HG03135 (cell line): ENCODE results near the gene CPNE8.
"Not testable (repeated sequence)": the region's sequence is repeated elsewhere in the genome, so short reads cannot be mapped to it uniquely, and the experiment has no call there.

Source experiments
- ATAC-seq: cut with Tn5 transposase; IDR thresholded peaks from one replicate; pipeline ENCODE4 v1.9.1; 2021; ENCODE audit warnings: mild to moderate bottlenecking, moderate library complexity; ENCODE audit not compliant: unreplicated experiment

CPNE8 gene

DNA sequence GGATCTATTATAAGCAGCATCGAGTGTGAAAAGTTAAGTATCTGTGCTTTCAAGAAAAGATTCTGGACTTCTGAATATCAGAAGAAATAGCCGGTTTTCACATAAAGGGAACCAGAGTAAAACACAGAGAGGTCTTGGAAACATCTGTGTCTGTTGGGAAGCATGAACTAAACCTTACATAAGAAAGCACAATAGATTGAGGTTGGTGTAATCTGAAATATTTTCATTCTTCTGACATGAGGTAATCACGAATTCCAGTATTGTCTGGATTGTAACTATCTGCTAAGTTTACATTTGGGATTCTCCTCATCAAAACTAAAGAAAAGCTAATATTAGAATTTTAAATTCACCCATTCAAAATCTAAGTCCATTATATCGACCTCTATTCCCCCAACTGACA, 161.3 kb downstream of the CPNE8 start:
- ATAC-seq = no peak

DNA sequence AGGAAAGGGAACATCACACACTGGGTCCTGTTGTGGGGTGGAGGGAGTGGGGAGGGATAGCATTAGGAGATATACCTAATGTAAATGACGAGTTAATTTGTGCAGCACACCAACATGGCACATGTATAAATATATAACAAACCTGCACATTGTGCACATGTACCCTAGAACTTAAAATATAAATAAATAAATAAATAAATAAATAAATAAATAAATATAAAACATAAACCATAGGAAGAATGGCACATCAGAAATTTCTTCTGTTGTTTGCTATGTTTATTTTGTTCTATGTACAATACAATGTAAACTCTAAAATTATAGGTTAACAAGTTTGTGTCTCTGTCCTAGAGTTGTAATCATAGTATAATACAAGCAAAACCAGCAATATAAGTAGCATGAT, 162.9 kb downstream of the CPNE8 start:
- not testable (repeated sequence) for ATAC-seq

DNA sequence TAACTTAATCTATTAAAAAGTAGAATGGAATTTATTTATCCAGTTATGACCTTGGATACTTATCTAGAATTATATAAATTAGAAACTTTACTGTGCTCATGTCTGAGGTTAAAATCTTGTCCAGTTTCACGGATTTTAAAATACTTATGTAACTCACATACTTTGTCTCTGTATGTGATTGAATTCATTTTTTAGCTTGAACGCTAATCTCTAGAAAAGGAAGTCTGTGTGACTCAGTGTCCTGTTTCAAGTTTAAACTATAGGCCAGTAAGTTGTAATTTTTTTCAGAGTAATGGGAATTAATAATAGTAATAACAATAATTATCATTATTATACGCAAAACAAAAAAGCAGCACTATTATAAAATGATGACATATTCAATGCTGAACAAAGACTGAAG, 168.6 kb downstream of the CPNE8 start:
- ATAC-seq = no peak

DNA sequence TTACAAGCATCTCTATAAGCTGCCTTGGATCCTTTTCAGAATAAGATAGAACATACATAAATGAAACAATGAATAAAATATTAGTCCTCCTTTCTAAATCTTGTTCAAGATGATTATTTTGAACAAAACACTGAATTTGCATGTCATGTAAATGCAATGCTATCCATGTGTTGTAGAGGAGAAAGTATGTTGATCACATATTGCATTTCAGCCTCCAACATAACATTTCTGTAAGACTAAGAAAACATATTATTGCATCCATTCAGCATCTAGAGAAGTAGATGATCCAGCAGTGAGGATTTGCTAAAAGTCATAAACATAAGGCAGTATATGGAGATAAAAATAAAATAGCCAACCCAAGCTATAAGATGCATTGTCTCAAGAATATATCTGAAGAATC, 172.6 kb downstream of the CPNE8 start:
- ATAC-seq = no peak

DNA sequence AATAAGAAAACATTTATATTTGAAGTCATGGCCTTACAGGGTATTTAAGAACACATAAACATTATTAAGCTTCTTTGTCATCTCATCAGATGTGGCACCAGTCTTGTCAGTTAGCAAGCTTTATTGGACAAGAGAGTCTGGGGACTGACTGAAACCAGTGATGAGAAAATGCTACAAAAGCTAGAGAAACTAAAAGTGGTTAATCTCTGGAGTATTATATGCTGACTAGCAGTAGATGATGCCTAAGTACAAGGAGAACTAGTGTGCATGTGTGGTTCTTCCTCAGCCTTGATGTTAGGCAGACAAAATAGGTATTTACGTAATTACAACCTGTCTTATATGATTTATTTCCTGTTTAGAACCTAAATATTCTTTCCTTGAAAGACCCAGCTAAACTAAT, 176.5 kb downstream of the CPNE8 start:
- no peak for ATAC-seq

DNA sequence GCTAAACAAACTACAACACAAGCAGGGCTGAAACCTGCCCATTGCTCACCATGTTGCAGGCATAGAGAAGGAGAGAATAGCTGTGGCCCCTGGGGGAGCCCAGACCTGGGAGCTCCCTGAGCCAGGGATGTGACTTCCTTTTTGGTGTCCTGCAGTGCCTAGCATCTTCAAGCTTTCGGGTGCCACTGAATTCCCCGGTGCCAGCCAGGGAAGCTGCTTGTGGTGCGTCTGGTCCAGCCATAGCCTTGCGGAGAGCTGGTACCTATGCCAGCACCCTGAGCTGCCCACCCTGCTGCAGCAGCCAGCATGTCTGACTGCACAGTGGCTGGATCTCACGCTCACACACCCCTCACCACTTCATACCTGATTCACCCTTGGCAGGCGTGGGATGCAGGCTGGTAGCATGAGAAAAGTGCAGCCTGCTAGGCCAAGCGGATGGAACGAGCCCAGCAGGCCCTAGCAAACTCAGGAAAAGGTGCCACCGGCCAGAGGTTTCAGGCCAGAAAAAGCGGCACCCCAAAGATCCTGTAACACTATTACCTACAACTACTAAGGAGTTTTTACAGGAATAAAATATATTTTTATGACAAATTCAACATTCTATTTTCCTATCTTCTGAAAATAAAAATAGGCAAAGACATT, 183.7 kb downstream of the CPNE8 start:
- ATAC-seq = no peak

DNA sequence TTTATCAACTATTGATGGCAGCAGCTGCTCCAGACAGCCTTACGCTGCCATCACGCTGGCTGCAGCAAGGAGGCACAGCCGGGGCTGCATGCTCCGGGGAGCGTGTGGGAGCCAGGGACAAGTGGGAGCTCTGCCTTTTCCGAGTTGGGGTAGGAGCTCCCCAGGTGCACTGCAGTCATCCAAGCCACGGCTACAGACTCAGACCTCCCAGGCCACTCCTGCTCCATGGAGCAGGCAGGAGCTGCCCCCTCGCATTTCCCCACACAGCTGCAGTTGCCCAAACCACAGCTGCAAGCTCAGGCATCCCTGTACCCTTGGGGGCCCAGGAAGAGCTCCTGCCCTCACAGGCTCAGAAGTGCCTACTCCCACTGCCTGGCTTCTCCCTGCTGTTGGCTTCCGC, 184.7 kb downstream of the CPNE8 start:
- ATAC-seq = no peak

DNA sequence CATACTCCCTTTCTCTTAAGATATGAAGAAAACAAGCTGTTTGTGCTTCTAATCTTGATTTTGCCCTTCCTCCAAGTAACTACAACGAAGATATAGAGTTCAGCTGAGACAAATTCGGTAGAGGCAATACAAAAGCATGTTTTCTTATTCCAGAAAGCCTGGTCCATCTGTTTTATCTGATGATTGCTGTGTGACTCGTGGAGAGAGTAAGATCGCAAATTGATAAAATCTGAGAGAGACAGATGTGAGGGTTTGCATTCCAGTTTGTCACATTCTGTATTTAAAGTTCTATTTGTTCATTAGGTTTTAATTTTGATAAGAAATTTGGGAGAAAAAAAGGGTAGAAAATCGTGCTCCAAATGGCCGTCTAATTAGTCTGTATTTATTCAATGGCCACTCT, 192.1 kb downstream of the CPNE8 start:
- no peak for ATAC-seq

DNA sequence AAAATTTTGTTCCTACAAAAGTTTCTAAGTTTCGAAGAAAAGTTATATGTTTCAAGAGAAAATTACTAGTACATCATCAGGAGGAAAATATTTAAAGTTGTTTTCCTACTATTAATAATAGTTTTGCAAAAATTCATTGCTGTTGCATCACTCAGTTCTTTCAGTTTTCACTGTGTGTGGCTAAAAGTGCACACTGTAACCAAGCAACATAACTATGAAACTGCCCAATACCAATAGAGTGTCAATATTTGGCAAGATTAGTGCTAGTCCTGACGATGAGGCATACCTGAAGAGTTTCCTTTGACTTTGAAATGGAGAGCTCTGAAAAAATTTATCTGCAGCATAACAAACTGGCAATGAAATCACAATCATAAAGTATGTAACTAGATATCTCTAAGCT, 194.3 kb downstream of the CPNE8 start:
- ATAC-seq = peak; percentile 86

DNA sequence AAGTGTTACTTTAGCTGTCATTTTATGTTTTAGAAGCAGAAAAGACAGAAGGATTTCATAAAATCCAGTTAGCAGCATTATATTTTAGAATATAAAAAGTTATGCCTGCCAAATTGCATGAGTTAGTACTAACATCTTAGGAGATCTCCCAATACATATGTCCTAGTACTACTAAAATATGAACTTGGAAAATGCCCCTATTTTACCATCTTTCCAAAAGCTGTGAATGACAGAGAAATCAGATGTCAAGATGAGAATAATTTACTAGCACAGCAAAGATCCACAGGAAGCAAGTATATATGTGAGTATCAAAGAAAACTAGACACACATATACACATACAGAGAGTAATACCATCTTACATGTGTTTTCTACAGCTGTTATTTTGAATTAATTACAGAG, 196.9 kb downstream of the CPNE8 start:
- ATAC-seq = no peak

DNA sequence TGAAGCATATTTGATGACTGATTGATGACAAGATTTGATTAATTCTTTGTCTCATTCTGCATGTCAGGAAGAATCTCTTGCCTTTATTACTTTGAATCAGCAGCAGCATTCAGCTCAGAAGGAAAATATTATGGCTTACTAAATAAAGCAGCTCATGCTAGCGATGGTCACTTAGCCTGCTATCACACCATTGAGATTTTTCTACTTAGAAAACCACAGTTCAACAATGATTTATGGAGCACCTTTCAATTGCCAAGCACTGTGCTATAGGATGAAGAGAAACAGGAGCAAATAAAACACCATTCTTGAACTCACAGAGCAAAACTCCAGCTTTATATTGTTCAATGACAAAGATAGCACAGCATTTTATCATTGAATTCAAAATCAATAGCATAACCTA, 197.7 kb downstream of the CPNE8 start:
- no peak for ATAC-seq

DNA sequence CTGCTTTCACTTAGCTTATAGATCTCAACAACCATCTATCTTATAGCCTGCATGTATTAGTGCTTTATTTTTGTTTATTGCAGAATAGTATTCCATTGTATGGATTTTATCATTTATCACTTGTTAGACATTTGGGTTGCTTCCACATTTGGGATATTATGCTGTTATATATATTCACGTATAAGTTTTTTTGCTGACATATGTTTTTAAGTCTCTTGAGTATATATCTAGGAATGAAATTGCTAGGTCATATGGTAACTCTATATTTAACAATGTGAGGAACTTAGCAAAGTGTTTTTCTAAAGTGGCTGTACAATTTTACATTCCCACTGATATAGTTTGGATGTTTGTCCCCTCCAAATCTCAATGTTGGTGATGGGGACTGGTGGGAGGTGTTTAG, 208.1 kb downstream of the CPNE8 start:
- no peak for ATAC-seq

DNA sequence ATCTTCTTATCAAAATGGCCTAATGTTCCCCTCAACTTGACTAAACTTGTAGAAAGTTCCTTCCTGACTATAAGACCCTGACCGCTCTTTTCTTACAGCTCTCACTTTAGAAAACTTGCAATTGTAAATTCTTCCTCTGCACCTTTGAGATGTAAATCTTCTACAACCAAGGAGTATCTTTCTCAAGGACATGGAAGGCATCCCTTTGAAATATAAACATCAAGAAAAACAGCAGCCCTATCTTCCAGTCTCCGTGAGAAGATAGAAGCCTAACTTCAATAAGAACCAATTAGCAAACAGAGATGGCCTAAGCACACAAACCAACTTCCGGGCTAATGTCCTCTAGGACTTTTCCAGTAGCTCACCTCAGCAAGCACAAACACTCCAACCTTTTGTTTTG, 210.3 kb downstream of the CPNE8 start:
- no peak for ATAC-seq

DNA sequence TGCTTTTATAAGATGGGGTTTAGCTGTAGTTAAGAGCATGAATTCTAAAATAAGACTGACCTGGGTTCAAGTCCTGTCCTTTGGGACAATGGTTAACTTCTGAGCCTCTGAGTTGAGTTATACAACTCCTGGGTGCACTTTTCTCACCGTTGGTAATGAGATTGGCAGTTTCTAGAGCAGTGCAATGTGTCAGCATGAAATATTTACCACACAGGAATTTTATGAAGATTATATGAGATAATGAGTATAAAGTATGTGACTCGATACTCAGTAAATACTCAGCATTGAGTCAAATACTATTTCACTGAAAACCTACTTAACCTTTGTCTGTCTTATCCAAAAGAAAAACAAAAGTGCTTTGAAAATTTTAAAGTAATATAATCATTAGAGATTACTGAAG, 214.2 kb downstream of the CPNE8 start:
- no peak for ATAC-seq

DNA sequence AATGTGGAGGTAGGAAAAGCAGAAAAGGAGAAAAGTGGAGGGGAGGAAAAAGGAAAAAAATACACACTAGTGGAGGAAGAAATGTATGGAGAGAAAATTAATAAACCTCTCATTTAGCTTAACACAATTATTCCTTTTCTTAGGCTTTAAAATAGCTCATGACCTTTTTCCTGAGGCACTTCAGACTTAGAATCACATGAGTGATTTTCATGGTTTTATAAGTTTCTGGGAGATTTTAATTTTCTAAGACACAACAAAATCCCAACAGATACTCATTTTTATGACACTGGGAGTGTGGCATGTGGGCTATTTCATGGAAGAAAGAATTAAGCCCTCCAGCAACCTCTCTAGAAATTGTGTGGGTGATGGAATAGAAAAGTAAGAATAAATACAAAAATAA, 214.7 kb downstream of the CPNE8 start:
- no peak for ATAC-seq

DNA sequence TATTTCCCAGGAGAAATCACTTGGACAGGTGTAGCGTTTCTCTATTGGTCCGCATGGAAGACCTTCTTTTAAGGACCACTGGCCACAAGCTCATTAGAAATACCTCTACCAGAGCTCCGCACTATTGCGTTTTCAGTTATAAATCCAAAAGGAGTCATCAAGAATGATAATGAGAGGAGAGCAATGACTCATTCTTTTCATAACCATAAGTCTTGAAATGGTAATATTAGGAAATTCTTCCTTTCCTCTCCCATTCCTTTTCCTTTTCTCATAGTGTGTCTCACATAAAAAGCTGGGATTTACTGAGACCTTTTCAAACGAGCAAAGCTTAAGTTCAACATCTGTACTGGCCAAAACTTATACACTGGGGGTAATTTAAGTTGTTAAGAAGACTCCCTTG, 215.7 kb downstream of the CPNE8 start:
- no peak for ATAC-seq

DNA sequence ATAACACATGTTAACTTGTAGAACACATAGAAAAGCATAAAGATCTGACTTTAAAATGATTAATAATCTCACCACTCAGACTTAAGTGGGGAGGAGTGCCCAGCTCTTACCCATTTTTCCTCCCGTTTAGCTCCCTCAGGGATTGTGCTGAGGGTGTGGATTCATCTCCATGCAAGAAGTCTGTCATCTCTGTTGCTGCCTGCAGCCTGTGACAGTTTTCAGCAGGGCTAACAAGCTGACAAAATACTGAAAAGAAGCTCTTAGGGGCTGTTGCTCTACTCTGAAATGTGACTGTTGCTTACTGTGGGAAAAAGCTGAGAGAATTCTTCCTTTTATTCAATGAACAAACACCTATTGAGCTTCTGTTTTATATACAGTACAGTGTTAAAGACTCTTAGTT, 216.2 kb downstream of the CPNE8 start:
- no peak for ATAC-seq

DNA sequence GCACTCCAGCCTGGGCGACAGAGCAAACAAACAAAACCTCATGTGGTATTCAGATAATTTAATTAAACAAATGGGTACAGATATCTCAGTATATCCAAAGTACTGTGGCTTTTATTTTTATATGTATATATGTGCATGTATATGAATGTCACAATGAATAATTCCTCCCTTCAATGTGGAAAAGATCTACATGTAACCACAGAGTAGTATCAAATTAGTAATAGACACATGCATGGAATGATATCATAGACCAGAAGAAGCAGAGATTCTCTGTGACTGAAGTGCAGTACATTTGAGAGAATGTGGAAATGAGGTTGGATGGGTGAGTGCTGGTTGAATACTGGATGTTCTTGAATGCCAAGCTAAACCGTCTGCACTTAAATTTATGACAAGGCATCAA, 222.9 kb downstream of the CPNE8 start:
- no peak for ATAC-seq

DNA sequence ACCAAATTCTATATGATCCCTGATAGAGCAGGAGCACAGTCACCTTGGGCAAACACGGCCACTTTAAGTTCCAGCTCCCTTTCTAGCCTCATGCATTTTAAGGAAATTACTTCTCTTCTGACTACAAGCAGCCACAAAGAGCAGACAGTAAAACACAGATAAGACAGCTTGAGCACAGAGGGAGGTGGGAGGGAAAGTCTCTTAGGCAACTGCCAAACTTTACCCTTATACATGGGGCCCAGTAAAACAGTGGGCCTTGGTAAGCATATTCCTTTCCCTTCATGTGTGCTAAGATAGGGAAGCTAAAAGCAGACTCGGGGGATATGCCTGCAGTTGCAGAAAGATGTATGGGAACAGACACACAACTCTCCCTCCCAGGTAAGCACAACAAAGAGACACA, 235.9 kb downstream of the CPNE8 start:
- ATAC-seq = no peak

DNA sequence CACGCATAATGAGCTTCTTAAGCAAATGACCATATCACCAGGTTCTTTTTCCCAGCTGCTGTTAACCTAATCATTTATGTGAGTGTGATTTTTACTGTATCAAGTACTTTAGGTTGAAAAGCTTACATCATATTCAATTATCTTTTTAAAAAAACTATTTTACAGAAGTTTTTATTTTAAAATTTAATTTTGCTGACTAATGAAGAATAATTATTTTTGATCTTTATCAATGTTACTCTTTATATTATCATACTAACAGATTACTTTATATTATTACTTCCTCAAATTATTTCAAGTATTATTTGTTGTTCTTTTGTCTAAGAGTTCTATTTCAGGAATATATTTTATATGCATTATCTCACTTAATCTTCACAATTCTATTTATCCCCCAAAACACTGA, 236.3 kb downstream of the CPNE8 start:
- ATAC-seq = no peak

DNA sequence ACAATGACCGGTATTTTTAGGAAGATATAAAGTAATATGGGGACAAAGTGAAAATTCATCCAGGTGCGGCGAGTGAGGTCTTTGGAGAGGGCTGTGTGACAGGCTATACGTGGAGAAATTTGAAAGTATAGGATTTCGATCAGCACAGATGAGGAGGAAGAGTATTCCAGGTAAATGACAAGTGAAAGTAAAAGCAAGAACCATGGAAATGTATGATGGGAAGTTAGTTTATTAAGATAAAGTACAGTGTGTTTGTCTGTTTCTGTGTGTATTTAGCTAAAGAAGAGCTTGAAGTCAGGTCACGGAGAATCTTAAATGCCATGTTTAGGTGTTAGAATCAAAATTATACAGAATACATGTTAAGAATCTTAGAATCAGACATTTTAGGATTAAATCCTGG, 239.0 kb downstream of the CPNE8 start:
- no peak for ATAC-seq

DNA sequence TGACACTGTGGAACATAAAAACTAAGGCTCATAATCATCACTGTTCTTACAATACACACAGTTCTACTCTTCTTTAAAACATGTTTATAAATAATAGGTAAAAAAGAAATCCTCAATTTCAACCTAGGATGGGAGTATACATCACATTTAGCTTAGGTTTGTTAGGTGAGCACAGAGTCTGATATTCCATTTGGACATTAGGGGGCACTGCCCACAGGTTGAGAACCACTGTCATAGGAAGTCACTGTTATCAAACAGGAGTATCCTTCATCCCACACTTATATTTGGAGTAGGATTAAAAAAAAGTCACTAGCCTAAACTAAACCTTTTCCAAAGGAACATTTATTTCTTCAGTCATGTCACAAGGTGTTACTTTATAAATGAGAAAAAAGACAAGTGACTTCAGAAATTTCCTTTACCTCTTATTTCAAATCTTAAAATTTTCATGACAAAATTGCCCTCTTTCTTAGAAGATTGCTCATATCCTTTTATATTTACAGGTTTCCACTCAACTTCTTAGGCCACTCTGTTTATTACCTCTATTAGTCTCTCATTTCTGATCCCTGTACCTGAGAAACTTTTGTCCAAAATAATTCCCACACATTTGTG, 240.6 kb downstream of the CPNE8 start:
- ATAC-seq = no peak

DNA sequence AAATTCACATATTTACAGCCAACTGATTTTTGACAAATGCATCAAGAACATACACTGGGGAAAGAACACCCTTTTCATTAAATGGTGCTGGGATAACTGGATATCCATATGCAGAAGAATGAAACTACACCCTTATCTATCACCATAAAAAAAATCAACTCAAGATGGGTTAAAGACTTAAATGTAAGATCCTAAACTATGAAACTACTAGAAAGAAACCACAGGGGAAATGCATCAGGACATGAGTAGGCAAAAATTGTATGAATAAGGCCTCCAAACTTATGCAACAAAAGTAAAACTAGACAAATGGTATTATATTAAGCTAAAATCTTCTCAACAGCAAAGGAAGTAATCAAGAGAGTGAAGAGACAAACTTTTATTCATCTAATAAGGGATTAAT, 242.6 kb downstream of the CPNE8 start:
- no peak for ATAC-seq
